Common myeloid progenitor, CD34-positive (primary cell): Measurements from ENCODE around the gene MIPOL1.
"Not testable (repeated sequence)": the region's sequence is repeated elsewhere in the genome, so short reads cannot be mapped to it uniquely, and the experiment has no call there.

ENCODE experiments used
- CTCF ChIA-PET: fragments of 350-600 bp; sonication (Branson Sonifier 250); formaldehyde crosslinking; loops from one replicate; lab custom pipeline; 2021; ENCODE audit warnings: antibody characterized with exemption; lab: Charles Lee
- POLR2A ChIA-PET: fragments of 350-600 bp; sonication (Branson Sonifier 250); formaldehyde crosslinking; loops from one replicate; lab custom pipeline; 2021; ENCODE audit warnings: antibody characterized with exemption; lab: Charles Lee
- DNase-seq, 3 donors: peaks; one replicate each; pipeline versions ENCODE4 v3.0.0 to v3.0.0-alpha.2; 2013
- H3K27ac ChIP-seq, 2 experiments: 1 replicate in 1 of 2; 2 replicates in 1 of 2; pipeline ENCODE4 v1.7.0; 2013; ENCODE audit warnings: inconsistent platforms in 2 of 2, low read length in 2 of 2, mild to moderate bottlenecking in 2 of 2, low read depth in 1 of 2, moderate library complexity in 1 of 2; ENCODE audit not compliant: severe bottlenecking in 2 of 2, insufficient read depth in 1 of 2, poor library complexity in 1 of 2
- H3K27me3 ChIP-seq, 5 experiments: replicated peaks in 2 of 5; 1 replicate in 3 of 5; 2 replicates in 2 of 5; pipeline versions ENCODE4 v1.6.1 to v1.7.0; 2013; ENCODE audit warnings: low read length in 4 of 5, mild to moderate bottlenecking in 2 of 5, moderate library complexity in 2 of 5, inconsistent platforms in 1 of 5; ENCODE audit not compliant: insufficient read depth in 5 of 5, control insufficient read depth in 4 of 5
- H3K36me3 ChIP-seq, 4 experiments: 1 replicate in 2 of 4; 2 replicates in 2 of 4; pipeline versions ENCODE4 v1.6.1 to v1.7.0; 2013; ENCODE audit warnings: low read length in 3 of 4, control low read depth in 1 of 4, mild to moderate bottlenecking in 1 of 4; ENCODE audit not compliant: control insufficient read depth in 4 of 4, insufficient read depth in 4 of 4
- H3K4me1 ChIP-seq, 4 experiments: 1 replicate in 3 of 4; 2 replicates in 1 of 4; pipeline versions ENCODE4 v1.6.1 to v1.7.1; 2013; ENCODE audit warnings: low read length in 3 of 4, mild to moderate bottlenecking in 3 of 4, control low read depth in 1 of 4, inconsistent platforms in 1 of 4, moderate library complexity in 1 of 4; ENCODE audit not compliant: control insufficient read depth in 4 of 4, insufficient read depth in 4 of 4; ENCODE audit errors: control extremely low read depth in 1 of 4
- H3K4me3 ChIP-seq, 7 experiments: 1 replicate in 4 of 7; 2 replicates in 3 of 7; pipeline versions ENCODE4 v1.5.1 to v1.7.0; 2013; ENCODE audit warnings: mild to moderate bottlenecking in 7 of 7, low read length in 6 of 7, moderate library complexity in 6 of 7, inconsistent platforms in 2 of 7, low read depth in 2 of 7, control low read depth in 1 of 7; ENCODE audit not compliant: insufficient read depth in 4 of 7, control insufficient read depth in 1 of 7; ENCODE audit errors: extremely low read depth in 1 of 7
- H3K9me3 ChIP-seq, 5 experiments: 1 replicate in 4 of 5; 2 replicates in 1 of 5; pipeline versions ENCODE4 v1.6.1 to v1.7.1; 2013; ENCODE audit warnings: low read length in 4 of 5, mild to moderate bottlenecking in 2 of 5, inconsistent platforms in 1 of 5, low read depth in 1 of 5, moderate library complexity in 1 of 5; ENCODE audit not compliant: control insufficient read depth in 4 of 5, insufficient read depth in 2 of 5; ENCODE audit errors: control extremely low read depth in 1 of 5
- WGBS: methylation state at CpG from one replicate; pipeline ENCODE4 v1.1.5; 2013; ENCODE audit not compliant: insufficient coverage; 5-methylcytosine and 5-hydroxymethylcytosine counted together

MIPOL1 gene

DNA sequence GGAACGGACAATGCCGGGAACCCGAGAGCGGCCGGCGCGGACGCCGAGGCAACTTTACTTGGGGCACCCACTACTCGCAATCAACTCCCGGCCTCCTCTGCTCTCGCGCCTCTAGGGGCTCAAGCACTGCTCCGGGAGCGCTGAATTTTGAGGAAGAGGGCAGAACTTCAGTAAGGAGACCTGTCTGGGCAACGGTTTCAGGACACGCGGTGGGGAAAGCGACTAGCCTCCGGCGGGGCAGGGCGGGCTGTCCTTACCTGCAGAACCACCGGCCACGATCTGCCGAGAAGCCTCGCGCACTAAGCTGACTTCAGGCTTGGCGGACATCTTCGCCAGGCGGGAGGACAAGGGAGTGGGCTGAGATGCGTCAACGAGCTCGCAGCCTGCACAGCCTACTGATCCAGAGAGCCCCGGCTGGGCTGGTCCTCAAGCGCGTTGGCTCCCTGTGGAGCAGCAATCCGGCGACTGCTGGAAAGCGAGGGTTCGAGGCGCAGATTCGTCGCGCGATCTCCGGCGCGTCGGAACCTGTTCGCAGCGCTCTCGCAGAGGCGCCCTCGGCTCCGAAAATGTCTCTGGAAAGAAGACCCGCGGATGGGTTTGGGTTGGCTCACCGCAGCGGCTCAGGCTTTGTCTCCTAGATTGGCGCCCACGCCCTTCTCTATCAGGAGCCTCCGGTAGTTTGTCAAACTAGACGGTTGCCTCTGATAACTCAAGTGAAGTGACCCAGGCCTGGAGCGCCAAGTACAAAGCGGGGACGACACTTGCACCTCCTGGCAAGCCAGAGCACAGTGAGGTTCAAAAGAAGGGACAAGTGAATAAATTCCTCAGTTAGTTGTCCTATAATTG lies 25.5 kb upstream of the MIPOL1 start, which contains the start of gene SLC25A21:
Gene SLC25A21 (minus strand): TSS at position 583 of the 846 bp plus-strand sequence.
- 2% methylated on average over 50 of the region's 66 CpGs for WGBS
- H3K27ac ChIP-seq, result peak within 1 kb of the TSS in 1 of 2 experiments; percentile 67

DNA sequence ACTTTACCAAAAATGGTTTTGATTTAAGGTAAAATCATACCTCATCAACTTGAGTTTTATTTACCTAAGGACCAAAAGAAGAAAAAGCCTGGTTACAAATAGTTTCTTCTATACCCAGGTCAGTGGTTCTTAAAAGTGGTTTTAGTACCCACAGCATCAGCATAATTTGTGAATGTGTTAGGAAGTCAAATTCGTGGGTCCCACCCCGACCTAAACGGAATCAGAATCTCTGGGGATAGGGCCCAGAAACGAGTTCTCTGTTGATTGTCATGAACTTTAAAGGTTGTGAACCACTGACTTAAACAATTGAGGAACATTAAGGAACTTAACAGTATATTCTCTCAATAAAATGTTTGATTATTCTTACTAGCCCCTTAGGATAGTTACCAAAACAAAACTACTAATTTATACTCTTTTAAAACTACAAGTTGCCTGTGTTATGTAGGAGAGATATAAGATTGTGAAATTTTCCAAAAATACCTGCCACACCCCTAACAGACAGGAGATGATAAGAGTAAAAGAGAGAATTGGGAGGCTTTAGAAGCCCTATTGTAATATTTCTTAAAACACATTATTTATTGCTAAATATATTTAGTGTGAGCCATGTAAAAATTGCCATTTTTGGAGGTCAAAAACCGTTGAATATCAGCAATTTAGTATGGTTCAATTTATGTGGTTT lies 24.7 kb upstream of the MIPOL1 start:
- ChIA-PET CTCF (no interaction called here), POLR2A (no interaction called here)
- Histone ChIP-seq H3K27me3 (peaks cover 0 to 11% (median 4%) of the 10 kb centered on the region in 5 experiments), H3K27ac (peak overlapping the region in 1 of 2 experiments; percentile 67), H3K9me3 (no peaks in the 10 kb centered on the region), H3K4me1 (peaks cover 0 to 16% (median 8%) of the 10 kb centered on the region in 4 experiments), H3K36me3 (no peaks in the 10 kb centered on the region), H3K4me3 (peak overlapping the region in 5 of 7 experiments; percentile 69 to 78 (median 76))
- no CpG with 5 or more reads among the region's 5 CpGs for WGBS
- peak in 1 of 3 donors; percentile 4 for DNase-seq

More for the DNA sequence above, 25.5 kb upstream of the MIPOL1 start, which contains the start of gene SLC25A21:
- Histone ChIP-seq H3K4me1 (peaks cover 0 to 16% (median 8%) of the 10 kb centered on the region in 4 experiments), H3K36me3 (no peaks in the 10 kb centered on the region), H3K27me3 (peaks cover 0 to 11% (median 4%) of the 10 kb centered on the region in 5 experiments), H3K4me3 (peak within 1 kb of the TSS; percentile 52 to 78 (median 71)), H3K9me3 (no peaks in the 10 kb centered on the region)
- peak; percentile 55 to 76 (median 62) for DNase-seq
- ChIA-PET POLR2A (no interaction called here), CTCF (no interaction called here)

DNA sequence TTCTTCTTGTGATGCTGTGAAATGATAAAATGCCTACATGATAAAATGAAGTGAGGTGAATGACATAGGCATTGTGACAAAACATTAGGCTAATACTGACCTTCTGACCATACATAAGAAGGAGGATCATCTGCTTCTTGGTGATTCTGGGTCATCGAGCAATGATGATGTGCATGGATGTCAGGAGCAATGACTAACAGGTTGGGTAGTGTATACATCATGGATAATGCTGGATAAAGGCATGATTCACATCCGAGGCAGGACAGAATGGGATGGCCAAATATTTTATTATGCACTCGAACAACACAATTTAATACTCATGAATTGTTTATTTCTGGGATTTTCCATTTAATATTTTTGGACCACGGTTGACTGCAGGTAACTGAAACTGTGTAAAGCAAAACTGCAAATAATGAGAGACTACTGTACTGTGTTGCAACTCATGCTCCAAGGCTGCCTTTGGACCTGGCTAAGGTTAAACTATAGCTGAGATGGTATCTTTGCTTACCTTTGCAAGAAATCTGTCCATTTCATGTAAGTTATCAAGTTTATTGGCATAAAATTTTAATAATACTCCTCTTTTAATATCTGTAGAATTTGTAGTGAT lies 17.7 kb upstream of the MIPOL1 start:
- CTCF ChIA-PET, result no interaction called here
- WGBS, result no CpG with 5 or more reads among the region's 4 CpGs
- H3K36me3 ChIP-seq, result no peaks in the 10 kb centered on the region
- POLR2A ChIA-PET, result no interaction called here
- no peaks in the 10 kb centered on the region for H3K27me3 ChIP-seq
- no peak overlapping the region for H3K4me3 ChIP-seq
- H3K9me3 ChIP-seq, result no peaks in the 10 kb centered on the region
- H3K4me1 ChIP-seq, result no peaks in the 10 kb centered on the region
- no peak for DNase-seq
- no peak overlapping the region for H3K27ac ChIP-seq

DNA sequence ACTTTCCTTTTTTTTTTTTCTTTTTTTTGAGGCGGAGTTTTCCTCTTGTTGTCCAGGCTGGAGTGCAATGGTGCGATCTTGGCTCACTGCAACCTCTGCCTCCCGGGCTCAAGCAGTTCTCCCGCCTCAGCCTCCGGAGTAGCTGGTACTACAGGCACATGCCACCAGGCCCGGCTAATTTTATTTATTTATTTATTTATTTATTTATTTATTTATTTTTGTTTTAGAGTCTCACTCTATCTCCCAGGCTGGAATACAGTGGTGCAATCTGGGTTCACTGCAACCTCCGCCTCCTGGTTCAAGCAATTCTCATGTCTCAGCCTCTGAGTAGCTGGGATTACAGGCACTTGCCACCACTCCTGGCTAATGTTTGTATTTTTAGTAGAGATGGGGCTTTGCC lies 16.9 kb upstream of the MIPOL1 start:
- 100% methylated on average over 2 of the region's 7 CpGs for WGBS
- POLR2A ChIA-PET, H3K4me1 ChIP-seq, H3K4me3 ChIP-seq, H3K9me3 ChIP-seq, H3K27me3 ChIP-seq, CTCF ChIA-PET, H3K27ac ChIP-seq, DNase-seq, H3K36me3 ChIP-seq: not testable (repeated sequence)

DNA sequence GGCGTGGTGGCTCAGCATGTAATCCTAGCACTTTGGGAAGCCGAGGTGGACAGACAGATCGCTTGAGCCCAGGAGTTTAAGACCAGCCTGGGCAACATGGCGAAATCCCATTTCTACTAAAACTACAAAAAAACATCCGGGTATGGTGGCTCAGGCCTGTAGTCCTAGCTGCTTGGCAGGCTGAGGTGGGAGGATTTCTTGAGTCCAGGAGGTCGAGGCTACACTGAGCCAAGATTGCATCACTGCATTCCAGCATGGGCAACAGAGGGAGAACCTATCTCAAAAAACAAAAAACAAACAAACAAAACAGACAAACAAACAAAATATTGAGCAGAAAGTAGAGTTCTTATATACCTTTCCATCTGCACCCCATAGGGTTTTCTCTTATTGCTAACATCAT lies 16.3 kb upstream of the MIPOL1 start:
- no peaks in the 10 kb centered on the region for H3K9me3 ChIP-seq
- DNase-seq, result no peak
- H3K27ac ChIP-seq, result no peak overlapping the region
- no peak overlapping the region for H3K4me3 ChIP-seq
- ChIA-PET POLR2A (no interaction called here), CTCF (no interaction called here)
- H3K36me3 ChIP-seq, result no peaks in the 10 kb centered on the region
- WGBS, result 100% methylated on average over 2 of the region's 6 CpGs
- H3K27me3 ChIP-seq, result no peaks in the 10 kb centered on the region
- H3K4me1 ChIP-seq, result no peaks in the 10 kb centered on the region

DNA sequence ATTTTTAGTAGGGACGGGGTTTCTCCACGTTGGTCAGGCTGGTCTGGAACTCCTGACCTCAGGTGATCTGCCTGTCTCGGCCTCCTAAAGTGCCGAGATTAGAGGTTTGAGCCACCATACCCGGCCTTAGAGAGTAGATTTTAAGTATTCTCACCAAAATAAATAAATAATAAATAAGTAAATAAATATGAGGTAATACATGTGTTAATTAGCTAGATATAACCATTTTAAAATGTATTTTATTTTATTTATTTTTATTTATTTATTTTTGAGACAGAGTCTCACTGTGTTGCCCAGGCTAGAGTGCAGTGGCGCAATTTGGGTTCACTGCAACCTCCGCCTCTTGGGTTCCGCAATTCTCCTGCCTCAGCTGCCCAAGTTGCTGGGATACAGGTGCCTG lies 13.2 kb upstream of the MIPOL1 start:
- H3K4me1 ChIP-seq, H3K36me3 ChIP-seq, DNase-seq, H3K4me3 ChIP-seq, POLR2A ChIA-PET, H3K9me3 ChIP-seq, H3K27ac ChIP-seq, H3K27me3 ChIP-seq: not testable (repeated sequence)
- WGBS, result 100% methylated on average over 5 of the region's 8 CpGs
- CTCF ChIA-PET, result interaction anchor here (1.1 kb wide), 1 partner anchor 10 kb away, joined by 3 read pairs; no protein-coding TSS in a partner anchor
